NT2/D1 (cell line): ENCODE data around the gene GH2.

Experiments
- SUZ12 ChIP-seq: IDR thresholded peaks from 2 replicates; pipeline ENCODE4 v1.6.1; 2011; ENCODE audit not compliant: insufficient read length, insufficient read depth; ENCODE audit errors: extremely low read depth
- YY1 ChIP-seq: IDR thresholded peaks from 2 replicates; pipeline ENCODE4 v1.6.1; 2011; ENCODE audit not compliant: insufficient read length, insufficient read depth

GRCh38 chr17:63838631-63839171, 43.0 kb downstream of the GH2 start:
- no peak for TF ChIP-seq YY1
- no peak for TF ChIP-seq SUZ12
